NCI-H1105 treated with DMSO at 0.1 percent for 48 hours (cell line): Measurements from ENCODE around the gene SNRPA.
"Not testable (repeated sequence)": the region's sequence is repeated elsewhere in the genome, so short reads cannot be mapped to it uniquely, and the experiment has no call there.

ENCODE experiments used
- DNase-seq: peaks from one replicate; lab custom pipeline; 2025; lab: John Stamatoyannopoulos, UW

Gene SNRPA

GRCh38 chr19:40721936-40722661 lies 28.9 kb upstream of the SNRPA start:
- no peak for DNase-seq

DNA sequence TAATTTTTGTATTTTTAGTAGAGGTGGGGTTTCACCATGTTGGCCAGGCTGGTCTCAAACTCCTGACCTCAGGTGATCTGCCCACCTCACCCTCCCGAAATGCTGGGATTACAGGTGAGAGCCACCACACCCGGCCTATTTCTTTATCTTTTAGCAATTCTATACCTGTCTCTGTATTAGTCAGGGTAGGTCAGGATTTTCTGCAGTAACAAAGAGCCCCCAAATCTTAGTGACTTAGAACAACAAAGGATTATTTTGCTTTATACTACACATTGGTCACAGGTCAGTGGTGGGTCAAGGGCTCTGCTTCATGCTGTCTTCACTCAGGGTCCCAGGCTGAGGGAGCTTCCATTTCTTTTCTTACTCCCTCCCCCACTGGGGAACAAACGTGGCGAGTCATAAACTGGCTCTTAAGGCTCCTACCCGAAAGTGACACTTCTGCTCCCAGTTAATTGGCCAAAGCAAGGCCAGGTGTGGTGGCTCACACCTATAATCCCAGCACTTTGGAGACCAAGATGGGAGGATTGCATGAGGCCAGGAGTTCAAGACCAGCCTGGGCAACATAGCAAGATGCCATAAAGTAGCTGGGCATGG lies 27.2 kb upstream of the SNRPA start:
- no peak for DNase-seq

DNA sequence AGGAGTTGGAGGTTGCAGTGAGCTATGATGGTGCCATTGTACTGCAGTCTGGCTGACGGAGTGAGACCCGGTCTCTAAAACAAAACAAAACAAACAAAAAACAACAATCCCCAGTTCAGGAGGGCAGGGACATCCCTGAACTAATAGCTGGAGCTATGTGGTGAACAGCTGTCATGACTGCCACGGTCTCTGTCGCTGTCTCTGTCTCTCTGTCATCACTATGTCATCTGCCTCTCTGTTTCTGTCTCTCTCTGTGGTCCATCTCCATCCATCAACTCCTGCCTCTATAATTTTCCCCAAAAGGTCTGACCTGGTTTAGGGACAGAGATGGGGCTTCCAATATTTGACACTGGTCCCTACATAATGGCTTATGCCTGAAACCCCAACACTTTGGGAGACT lies 26.7 kb upstream of the SNRPA start:
- no peak for DNase-seq

GRCh38 chr19:40724855-40725254 lies 26.1 kb upstream of the SNRPA start:
- DNase-seq = no peak

- DNase-seq = no peak
These were observed 24.7 kb upstream of the SNRPA start for GRCh38 chr19:40726279-40726678.

DNA sequence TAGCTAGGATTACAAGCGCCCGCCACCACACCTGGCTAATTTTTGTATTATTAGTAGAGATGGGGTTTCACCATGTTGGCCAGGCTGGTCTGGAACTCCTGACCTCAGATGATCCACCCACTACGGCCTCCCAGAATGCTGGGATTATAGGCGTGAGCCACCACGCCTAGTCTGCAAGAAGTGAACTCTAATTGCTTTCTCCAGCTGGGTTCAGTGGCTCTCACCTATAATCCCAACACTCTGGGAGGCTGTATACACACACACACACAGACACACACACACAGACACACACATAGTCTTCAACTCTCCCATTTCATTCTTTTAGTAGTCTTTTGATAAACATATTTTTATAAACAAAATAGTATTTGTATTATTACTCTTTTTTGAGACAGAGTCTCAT lies 20.9 kb upstream of the SNRPA start:
- not testable (repeated sequence) for DNase-seq

DNA sequence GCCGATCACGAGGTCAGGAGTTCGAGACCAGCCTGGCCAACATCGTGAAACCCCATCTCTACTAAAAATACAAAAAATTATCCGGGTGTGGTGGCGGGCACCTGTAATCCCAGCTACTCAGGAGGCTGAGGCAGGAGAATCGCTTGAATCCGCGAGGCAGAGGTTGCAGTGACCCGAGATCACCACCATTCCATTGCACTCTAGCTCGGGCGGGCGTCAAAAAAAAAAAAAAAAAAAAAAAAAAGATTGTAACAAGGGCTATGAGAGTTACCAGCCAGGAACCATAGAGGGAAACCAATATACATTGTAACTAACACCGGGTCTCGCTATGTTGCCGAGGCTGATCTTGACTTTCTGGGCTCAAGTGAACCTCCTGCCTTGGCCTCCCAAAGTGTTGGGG lies 18.7 kb upstream of the SNRPA start:
- not testable (repeated sequence) for DNase-seq

GRCh38 chr19:40733149-40733548 lies 17.9 kb upstream of the SNRPA start:
- no peak for DNase-seq

DNA sequence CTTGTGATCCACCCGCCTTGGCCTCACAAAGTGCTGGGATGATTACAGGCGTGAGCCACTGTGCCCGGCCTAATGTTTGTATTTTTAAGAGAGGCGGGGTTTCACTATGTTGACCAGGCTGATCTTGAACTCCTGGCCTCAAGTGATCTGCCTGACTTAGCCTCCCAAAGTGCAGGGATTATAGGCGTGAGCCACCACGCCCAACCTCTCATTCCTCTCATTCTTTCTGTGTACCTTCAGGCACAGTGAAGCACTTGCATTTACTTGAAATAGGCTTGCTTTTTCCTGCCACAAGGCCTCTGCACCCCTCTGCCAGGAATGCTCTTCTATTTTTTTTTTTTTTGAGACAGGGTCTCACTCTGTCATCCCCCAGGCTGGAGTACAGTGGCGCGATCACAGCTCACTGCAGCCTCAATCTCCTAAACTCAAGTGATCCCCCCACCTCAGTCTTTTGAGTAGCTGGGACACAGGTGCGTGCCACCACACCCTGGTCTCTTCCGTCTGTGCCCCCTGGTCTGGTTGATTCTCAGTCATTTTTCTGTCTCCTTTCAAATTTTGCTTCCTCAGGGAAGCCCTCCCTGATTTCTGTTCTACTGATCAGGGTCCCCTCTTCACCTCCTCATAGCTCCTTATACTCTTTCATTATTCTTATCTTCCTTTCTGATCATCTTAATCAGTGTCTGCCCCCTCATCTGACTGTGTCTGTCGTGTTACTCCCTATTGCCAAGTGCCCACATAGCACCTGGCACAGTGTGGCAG lies 15.8 kb upstream of the SNRPA start:
- no peak for DNase-seq

DNA sequence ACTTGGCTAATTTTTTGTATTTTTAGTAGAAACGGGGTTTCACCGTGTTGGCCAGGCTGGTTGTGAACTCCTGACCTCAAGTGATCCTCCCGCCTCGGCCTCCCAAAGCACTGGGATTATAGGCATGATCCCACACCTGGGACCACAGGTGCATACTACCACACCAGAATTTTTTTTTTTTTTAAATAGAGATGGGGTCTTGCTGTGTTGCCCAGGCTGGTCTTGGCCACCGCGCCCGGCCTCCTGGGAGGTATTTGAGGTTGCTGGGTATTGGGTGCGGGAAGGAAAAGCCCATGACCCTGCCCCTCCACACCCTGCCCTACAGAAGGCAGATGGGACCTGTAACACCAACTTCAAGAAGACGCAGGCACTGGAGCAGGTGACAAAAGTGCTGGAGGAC lies 14.3 kb upstream of the SNRPA start:
- no peak for DNase-seq

DNA sequence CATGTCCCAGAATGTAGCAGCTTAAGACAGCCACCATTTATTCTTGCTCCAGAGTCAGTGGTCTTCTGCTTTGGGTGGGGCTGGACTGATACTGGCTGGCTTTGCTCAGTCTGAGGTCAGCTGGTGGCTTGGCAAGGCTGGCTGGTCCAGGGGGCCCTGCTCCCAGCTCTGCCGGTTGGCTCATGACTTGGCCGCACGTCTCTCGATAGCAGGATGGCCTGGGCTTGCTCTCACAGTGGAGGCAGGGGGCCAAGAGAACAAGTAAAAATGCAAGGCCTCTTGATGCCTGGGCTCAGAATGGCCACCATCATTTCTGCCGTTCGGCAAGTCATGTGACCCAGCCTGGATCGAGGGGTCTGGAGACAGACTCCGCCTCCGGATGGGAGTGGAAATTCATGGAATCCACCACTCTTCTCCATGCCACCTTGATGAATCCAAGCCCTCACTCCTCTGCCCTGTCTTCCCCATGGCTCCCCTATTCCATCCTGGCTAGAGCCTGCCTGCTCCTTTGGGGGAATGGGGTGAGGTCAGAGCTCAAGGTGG lies 13.8 kb upstream of the SNRPA start:
- no peak for DNase-seq

DNA sequence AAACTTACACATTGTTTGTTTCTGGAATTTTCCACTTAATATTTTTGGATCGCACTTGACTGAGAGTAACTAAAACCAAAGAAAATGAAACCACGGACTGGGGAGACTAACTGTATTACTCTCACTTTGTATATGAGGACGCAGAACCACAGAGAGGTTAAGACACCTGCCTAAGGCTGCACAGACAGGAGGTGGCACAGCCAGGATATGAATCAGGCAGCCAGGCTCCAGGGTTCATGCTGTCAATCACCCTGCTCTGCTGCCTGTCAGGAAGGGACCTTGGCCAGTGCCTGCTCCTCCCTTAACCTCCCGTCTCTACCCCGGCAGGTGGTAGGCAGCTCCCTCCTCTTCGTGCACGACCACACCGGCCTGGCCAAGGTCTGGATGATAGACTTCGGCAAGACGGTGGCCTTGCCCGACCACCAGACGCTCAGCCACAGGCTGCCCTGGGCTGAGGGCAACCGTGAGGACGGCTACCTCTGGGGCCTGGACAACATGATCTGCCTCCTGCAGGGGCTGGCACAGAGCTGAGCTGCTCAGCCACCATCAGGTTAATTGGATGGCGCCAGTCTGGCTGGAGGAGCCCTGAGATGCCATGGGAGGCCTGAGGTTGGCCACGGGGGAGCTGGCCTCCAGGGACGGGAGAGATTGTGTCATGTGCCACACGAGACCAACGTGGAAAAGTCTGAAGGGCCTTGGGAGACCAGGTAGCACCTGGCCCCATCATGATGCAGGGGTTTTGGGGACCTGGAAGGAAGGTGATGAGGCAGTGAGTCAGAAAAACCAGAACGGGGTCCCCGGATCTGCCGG lies 11.8 kb upstream of the SNRPA start:
- no peak for DNase-seq

- DNase-seq = no peak
These were observed 10.9 kb upstream of the SNRPA start for GRCh38 chr19:40739871-40740703.

- no peak for DNase-seq
These were observed 10.3 kb upstream of the SNRPA start for GRCh38 chr19:40740747-40741146.

- DNase-seq = no peak
These were observed 9.2 kb upstream of the SNRPA start for GRCh38 chr19:40741527-40742390.

DNA sequence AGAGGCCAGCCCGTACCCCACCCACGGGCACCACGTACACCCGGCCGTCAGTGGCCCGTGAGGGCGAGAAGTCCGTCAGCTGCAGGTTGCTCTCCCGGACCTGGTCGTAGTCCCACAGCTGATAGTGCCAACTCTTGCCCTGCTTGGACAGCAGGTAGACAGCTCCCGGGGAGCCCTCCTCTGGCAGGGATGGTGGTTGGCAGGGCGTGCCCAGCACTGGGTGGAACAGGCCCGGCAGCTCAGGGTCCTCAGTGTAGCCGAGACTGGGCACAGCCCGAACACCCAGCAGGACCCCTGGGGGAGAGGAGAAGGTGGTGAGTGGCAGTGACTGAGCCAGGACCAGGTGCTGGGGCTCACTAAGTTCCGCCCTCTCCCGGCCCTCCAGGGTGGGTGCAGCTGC lies 8.5 kb upstream of the SNRPA start:
- no peak for DNase-seq

GRCh38 chr19:40742886-40743285 lies 8.1 kb upstream of the SNRPA start:
- DNase-seq = no peak

DNA sequence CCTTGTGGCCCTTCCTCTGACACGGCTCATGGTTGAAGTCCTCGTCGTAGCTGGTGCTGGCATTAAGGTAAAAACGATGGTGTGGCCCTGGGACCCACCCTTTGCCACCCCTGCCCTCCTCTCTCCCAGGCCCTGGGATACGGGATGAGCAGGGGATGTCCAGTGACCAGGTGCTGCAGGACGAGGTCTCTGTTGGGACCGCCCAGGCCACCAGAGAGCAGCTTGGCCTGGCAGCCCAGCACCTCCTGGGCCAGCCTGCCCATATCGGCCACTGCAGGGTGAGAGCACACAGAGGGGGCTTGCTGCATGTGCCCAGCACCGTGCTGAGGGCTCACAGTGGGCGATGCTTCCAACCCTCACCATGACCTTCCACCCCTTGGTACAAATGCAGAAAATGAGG lies 7.1 kb upstream of the SNRPA start:
- DNase-seq = no peak

- DNase-seq = no peak
These were observed 6.2 kb upstream of the SNRPA start for GRCh38 chr19:40744554-40745401.
